IMR-90 (cell line): Measurements from ENCODE around the gene MYO9A. TPM values are rescaled to one million over a fixed set of nuclear protein-coding genes. Genes with fewer than 3 reads are reported as not detected.

Source experiments
- ATAC-seq: fragments of 200-7000 bp; cut with Tn5 transposase; 2 replicates; pipeline ENCODE4 v1.9.1; 2020; ENCODE audit warnings: low read depth, mild to moderate bottlenecking, moderate library complexity
- BruUV-seq: library from RNA; stranded (reverse); fragments of 400-500 nt; replicated peaks from 2 replicates; lab custom pipeline; 2021; lab: Mats Ljungman, UMichigan
- CTCF ChIA-PET: fragments of 300-600 bp; formaldehyde crosslinking; extraction: SDS; loops from one replicate; lab custom pipeline; 2021; ENCODE audit warnings: antibody characterized with exemption; lab: Yijun Ruan, JAX
- POLR2A ChIA-PET: fragments of 300-600 bp; sonication (Branson Sonifier 250); formaldehyde crosslinking; loops from one replicate; lab custom pipeline; 2022; ENCODE audit warnings: antibody characterized with exemption; ENCODE audit not compliant: unreplicated experiment; lab: Charles Lee
- DNase-seq: peaks from one replicate; pipeline ENCODE4 v3.0.0; 2013
- H2AFZ ChIP-seq: replicated peaks from 2 replicates; pipeline ENCODE3; 2013; ENCODE audit warnings: low read length, mild to moderate bottlenecking; ENCODE audit not compliant: poor library complexity
- H2AK5ac ChIP-seq: 2 replicates; pipeline ENCODE4 v1.6.1; 2013; ENCODE audit warnings: low read depth, low read length, inconsistent platforms
- H2AK9ac ChIP-seq: replicated peaks from 2 replicates; pipeline ENCODE3; 2013; ENCODE audit warnings: mild to moderate bottlenecking, low read depth, low read length, moderate library complexity; ENCODE audit not compliant: poor library complexity
- H2BK120ac ChIP-seq: 2 replicates; pipeline ENCODE4 v1.6.1; 2013; ENCODE audit warnings: low read depth, low read length, inconsistent platforms
- H2BK15ac ChIP-seq: 3 replicates; pipeline ENCODE4 v1.6.1; 2013; ENCODE audit warnings: low read depth, low read length, inconsistent platforms
- H2BK20ac ChIP-seq: 2 replicates; pipeline ENCODE4 v1.6.1; 2013; ENCODE audit warnings: low read depth, mild to moderate bottlenecking, inconsistent platforms, low read length, moderate library complexity
- H2BK5ac ChIP-seq: 2 replicates; pipeline ENCODE4 v1.6.1; 2013; ENCODE audit warnings: mild to moderate bottlenecking, low read depth, low read length, inconsistent platforms; ENCODE audit not compliant: poor library complexity, severe bottlenecking
- H3K14ac ChIP-seq: replicated peaks from 2 replicates; pipeline ENCODE4 v1.6.1; 2013; ENCODE audit warnings: low read depth, low read length, inconsistent platforms
- H3K18ac ChIP-seq: 2 replicates; pipeline ENCODE4 v1.6.1; 2013; ENCODE audit warnings: low read depth, low read length, control low read depth
- H3K23ac ChIP-seq: 2 replicates; pipeline ENCODE4 v1.6.1; 2013; ENCODE audit warnings: low read depth, low read length, inconsistent platforms
- H3K27ac ChIP-seq: 2 replicates; pipeline ENCODE4 v1.5.1; 2013; ENCODE audit warnings: mild to moderate bottlenecking, control low read depth, low read length; ENCODE audit not compliant: insufficient read depth
- H3K27me3 ChIP-seq: 2 replicates; pipeline ENCODE4 v1.6.1; 2013; ENCODE audit warnings: low read length; ENCODE audit not compliant: control insufficient read depth, insufficient read depth
- H3K36me3 ChIP-seq: 2 replicates; pipeline ENCODE4 v1.6.1; 2013; ENCODE audit warnings: low read length, mixed read lengths; ENCODE audit not compliant: control insufficient read depth, insufficient read depth
- H3K4ac ChIP-seq: 2 replicates; pipeline ENCODE4 v1.6.1; 2013; ENCODE audit warnings: low read depth, low read length, inconsistent platforms
- H3K4me1 ChIP-seq: 2 replicates; pipeline ENCODE4 v1.6.1; 2013; ENCODE audit warnings: low read length, mixed read lengths; ENCODE audit not compliant: control insufficient read depth, insufficient read depth
- H3K4me2 ChIP-seq: 2 replicates; pipeline ENCODE4 v1.6.1; 2013; ENCODE audit warnings: low read depth, mild to moderate bottlenecking, control low read depth, low read length, moderate library complexity
- H3K4me3 ChIP-seq: 2 replicates; pipeline ENCODE4 v1.5.1; 2013; ENCODE audit warnings: low read depth, mild to moderate bottlenecking, control low read depth, low read length, moderate library complexity; ENCODE audit not compliant: insufficient read depth
- H3K56ac ChIP-seq: 2 replicates; pipeline ENCODE4 v1.6.1; 2013; ENCODE audit warnings: low read length, inconsistent platforms; ENCODE audit not compliant: insufficient read depth; ENCODE audit errors: extremely low read depth
- H3K79me1 ChIP-seq, 2 experiments: 2 replicates each; pipeline ENCODE4 v1.6.1; 2013; ENCODE audit warnings: low read length in 2 of 2, inconsistent platforms in 1 of 2, low read depth in 1 of 2
- H3K9ac ChIP-seq: 2 replicates; pipeline ENCODE4 v1.6.1; 2013; ENCODE audit warnings: low read depth, low read length, control low read depth
- H3K9me1 ChIP-seq: 2 replicates; pipeline ENCODE4 v1.6.1; 2013; ENCODE audit warnings: low read length, inconsistent platforms; ENCODE audit not compliant: insufficient read depth
- H3K9me3 ChIP-seq: 2 replicates; pipeline ENCODE4 v1.6.1; 2013; ENCODE audit warnings: low read length; ENCODE audit not compliant: control insufficient read depth, insufficient read depth
- H4K20me1 ChIP-seq: 2 replicates; pipeline ENCODE4 v1.6.1; 2013; ENCODE audit warnings: low read length, inconsistent platforms; ENCODE audit not compliant: insufficient read depth
- H4K5ac ChIP-seq: 2 replicates; pipeline ENCODE4 v1.6.1; 2013; ENCODE audit warnings: mild to moderate bottlenecking, low read depth, low read length, control low read depth
- H4K8ac ChIP-seq, 2 experiments: 2 replicates each; pipeline ENCODE4 v1.6.1; 2013; ENCODE audit warnings: low read depth in 2 of 2, low read length in 2 of 2, control low read depth in 1 of 2, inconsistent platforms in 1 of 2
- H4K91ac ChIP-seq: 2 replicates; pipeline ENCODE4 v1.6.1; 2013; ENCODE audit warnings: low read depth, low read length, inconsistent platforms; ENCODE audit not compliant: insufficient read depth
- CEBPB ChIP-seq: IDR thresholded peaks from 2 replicates; pipeline ENCODE4 v1.6.1; 2012; ENCODE audit warnings: low read depth, low read length, improper control_type of control experiment
- NFE2L2 ChIP-seq: fragments of 150-350 bp; IDR thresholded peaks from 2 replicates; pipeline ENCODE4 v1.6.1; 2016; ENCODE audit warnings: low read depth, mild to moderate bottlenecking, low read length
- WGBS, 2 experiments: methylation state at CpG; one replicate each; pipeline versions ENCODE4 v1.1.5 to v1.1.7; 2013; ENCODE audit warnings: missing lambda C conversion rate in 2 of 2; ENCODE audit not compliant: insufficient read length in 1 of 2; ENCODE audit errors: extremely low coverage in 2 of 2; 5-methylcytosine and 5-hydroxymethylcytosine counted together
- dilution Hi-C: fragments of 300-500 bp; cut with HindIII; formaldehyde crosslinking; loops from one replicate; pipeline ENCODE4 v1.14.3; 2018; ENCODE audit warnings: low sequenced_read_pairs; ENCODE audit not compliant: unreplicated experiment
- in situ Hi-C: fragments of 300-500 bp; cut with MboI; formaldehyde crosslinking; loops from 3 replicates; pipeline ENCODE4 v1.14.3; 2019; ENCODE audit warnings: low sequenced_read_pairs, inconsistent platforms, mixed read lengths
- intact Hi-C: fragments of 100-400 bp; cut with micrococcal nuclease; formaldehyde crosslinking; loops from 2 replicates; pipeline ENCODE4 v1.10.0; 2022
- polyA plus RNA-seq, 3 experiments: library from polyadenylated mRNA; depleted of rRNA; stranded (reverse); fragments of >200 nt; gene quantifications; 2 replicates each; pipeline ENCODE4 v1.2.3, GENCODE V29; 2012; ENCODE audit warnings: low replicate concordance in 1 of 3
- total RNA-seq: library from RNA; depleted of rRNA; stranded (reverse); fragments of >200 nt; gene quantifications from 2 replicates; pipeline ENCODE4 v1.2.3, GENCODE V29; 2012

Gene MYO9A
- total and polyA plus RNA-seq, 2 of the 4 experiments (the other 2 are of a cell fraction) = 6.0 to 49.5 TPM

DNA sequence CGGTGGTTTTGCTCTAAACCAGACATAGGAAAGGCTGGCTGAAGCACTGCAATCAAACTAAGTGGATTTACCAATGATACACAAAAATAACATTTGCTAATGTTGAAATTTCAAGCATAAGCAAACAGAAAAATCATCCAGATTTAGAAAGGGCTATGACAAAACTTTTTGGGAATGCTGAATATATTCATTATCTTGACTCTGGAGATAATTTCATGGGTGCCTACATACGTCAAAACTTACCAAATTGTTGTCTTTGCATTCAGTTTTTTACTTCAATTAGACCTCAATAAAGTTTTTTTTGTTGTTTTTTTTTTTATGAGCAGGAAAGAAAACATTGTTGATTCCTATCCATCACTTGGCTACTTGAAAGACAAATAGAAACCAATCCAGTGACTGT, 166.8 kb downstream of the MYO9A start:
- Histone ChIP-seq H4K5ac (no peak overlapping the region), H2AK5ac (no peak overlapping the region), H3K27me3 (no peaks in the 10 kb centered on the region), H3K23ac (no peak overlapping the region), H3K4me1 (0 out of 2 replicates have a peak, but pooled peaks cover 2% of the 10 kb centered on the region), H3K4ac (no peak overlapping the region), H3K56ac (no peak overlapping the region), H3K4me2 (no peak overlapping the region), H3K9ac (no peak overlapping the region), H3K27ac (no peak overlapping the region), H2BK5ac (no peak overlapping the region), H2BK120ac (no peak overlapping the region), H2BK15ac (no peak overlapping the region), H3K79me1 (peaks cover 0 to 3% of the 10 kb centered on the region in 2 experiments; a peak in 3 of 4 replicates), H3K14ac (no peak overlapping the region), H2AFZ (no peak overlapping the region), H3K9me3 (no peaks in the 10 kb centered on the region), H3K18ac (no peak overlapping the region), H2AK9ac (no peak overlapping the region), H4K20me1 (no peaks in the 10 kb centered on the region), H3K9me1 (0 out of 2 replicates have a peak, but pooled peaks cover 3% of the 10 kb centered on the region), H2BK20ac (no peak overlapping the region), H4K8ac (no peak overlapping the region), H3K36me3 (no peaks in the 10 kb centered on the region; the same call in 1 of the 2 replicates), H4K91ac (no peak overlapping the region), H3K4me3 (no peak overlapping the region)
- CTCF ChIA-PET = no interaction called here
- POLR2A ChIA-PET = no interaction called here
- ATAC-seq (peak; percentile 29; the same call in 1 of the 2 replicates), DNase-seq (peak; percentile 40)
- no TSS peak for BruUV-seq
- intact Hi-C loops = no loop called here
- in situ Hi-C loops = no loop called here
- TF ChIP-seq NFE2L2 (no peak), CEBPB (0 out of 2 replicates have a peak, but pooled peaks have one; percentile 9)
- dilution Hi-C loops = no loop called here
- WGBS, 2 experiments = no CpG with 5 or more reads among the region's 2 CpGs
